GM12878 (cell line): ENCODE data around the gene SRL.
A peak's percentile ranks its signal among the peaks of the same experiment; 100 is the strongest.

Source experiments
- CTCF ChIP-seq, 3 experiments: IDR thresholded peaks in 2 of 3; conservative IDR thresholded peaks in 1 of 3; 2 replicates each; pipeline ENCODE4 v1.5.1; 2011; ENCODE audit warnings: low read depth in 3 of 3, low read length in 3 of 3, mild to moderate bottlenecking in 3 of 3, control low read depth in 2 of 3, moderate library complexity in 2 of 3, inconsistent platforms in 1 of 3, mixed read lengths in 1 of 3; ENCODE audit not compliant: control insufficient read depth in 2 of 3, insufficient read depth in 1 of 3; ENCODE audit errors: extremely low read depth in 1 of 3
- EP300 ChIP-seq, 2 experiments: fragments of 150-350 bp in 1 of 2; IDR thresholded peaks; 2 replicates each; pipeline ENCODE4 v1.6.1; 2011 to 2012; ENCODE audit warnings: low read depth in 2 of 2, low read length in 2 of 2, borderline replicate concordance in 1 of 2, improper control_type of control experiment in 1 of 2, inconsistent platforms in 1 of 2; ENCODE audit not compliant: control insufficient read depth in 1 of 2
- HDAC2 ChIP-seq: fragments of 200-600 bp; sonication (generic); IDR thresholded peaks from 2 replicates; pipeline ENCODE4 v1.6.1; 2017
- JUND ChIP-seq: IDR thresholded peaks from 2 replicates; pipeline ENCODE4 v1.6.1; 2012; ENCODE audit warnings: low read depth, mild to moderate bottlenecking, low read length, improper control_type of control experiment, moderate library complexity
- POLR2AphosphoS2 ChIP-seq: IDR thresholded peaks from 2 replicates; pipeline ENCODE4 v1.6.1; 2011; ENCODE audit warnings: low read depth, mild to moderate bottlenecking, low read length, improper control_type of control experiment, moderate library complexity
- SMARCA5 ChIP-seq: fragments of 450-650 bp; IDR thresholded peaks from 2 replicates; pipeline ENCODE4 v1.6.1; 2017; ENCODE audit warnings: mild to moderate bottlenecking
- SPI1 ChIP-seq: IDR thresholded peaks from 2 replicates; pipeline ENCODE4 v1.6.1; 2011; ENCODE audit warnings: low read depth, mild to moderate bottlenecking, low read length, moderate library complexity, borderline replicate concordance; ENCODE audit not compliant: insufficient read depth
- YY1 ChIP-seq: IDR thresholded peaks from 2 replicates; pipeline ENCODE4 v1.6.1; 2011; ENCODE audit warnings: low read depth, mild to moderate bottlenecking, low read length
- TF ChIP-seq, protein P1 (sequence below): fragments of 450-650 bp; IDR thresholded peaks from 2 replicates; pipeline ENCODE4 v1.6.1; 2018; ENCODE audit warnings: borderline replicate concordance, mild to moderate bottlenecking; ENCODE audit not compliant: partially characterized antibody
- TF ChIP-seq, protein P2 (sequence below): IDR thresholded peaks from 2 replicates; pipeline ENCODE4 v1.6.1; 2012; ENCODE audit warnings: low read length, inconsistent platforms

GRCh38 chr16:4272114-4272956 lies 30.5 kb upstream of the SRL start:
- no peak for TF ChIP-seq JUND
- no peak for TF ChIP-seq HDAC2
- 0 out of 2 replicates have a peak, but pooled peaks have one; percentile 22 for TF ChIP-seq POLR2AphosphoS2
- TF ChIP-seq, protein P1, sequence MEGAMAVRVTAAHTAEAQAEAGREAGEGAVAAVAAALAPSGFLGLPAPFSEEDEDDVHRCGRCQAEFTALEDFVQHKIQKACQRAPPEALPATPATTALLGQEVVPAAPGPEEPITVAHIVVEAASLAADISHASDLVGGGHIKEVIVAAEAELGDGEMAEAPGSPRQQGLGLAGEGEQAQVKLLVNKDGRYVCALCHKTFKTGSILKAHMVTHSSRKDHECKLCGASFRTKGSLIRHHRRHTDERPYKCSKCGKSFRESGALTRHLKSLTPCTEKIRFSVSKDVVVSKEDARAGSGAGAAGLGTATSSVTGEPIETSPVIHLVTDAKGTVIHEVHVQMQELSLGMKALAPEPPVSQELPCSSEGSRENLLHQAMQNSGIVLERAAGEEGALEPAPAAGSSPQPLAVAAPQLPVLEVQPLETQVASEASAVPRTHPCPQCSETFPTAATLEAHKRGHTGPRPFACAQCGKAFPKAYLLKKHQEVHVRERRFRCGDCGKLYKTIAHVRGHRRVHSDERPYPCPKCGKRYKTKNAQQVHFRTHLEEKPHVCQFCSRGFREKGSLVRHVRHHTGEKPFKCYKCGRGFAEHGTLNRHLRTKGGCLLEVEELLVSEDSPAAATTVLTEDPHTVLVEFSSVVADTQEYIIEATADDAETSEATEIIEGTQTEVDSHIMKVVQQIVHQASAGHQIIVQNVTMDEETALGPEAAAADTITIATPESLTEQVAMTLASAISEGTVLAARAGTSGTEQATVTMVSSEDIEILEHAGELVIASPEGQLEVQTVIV = no peak
- TF ChIP-seq YY1 = peak; percentile 56
- no peak for TF ChIP-seq CTCF (IDR thresholded peaks at IDR 0.05 in 2 of 3, conservative IDR thresholded peaks at IDR 0.05 in 1 of 3; ENCODE audit: control insufficient read depth in 2 of 3, extremely low read depth in 1 of 3, insufficient read depth in 1 of 3, low read depth in 3 of 3, low read length in 3 of 3)
- TF ChIP-seq SMARCA5 = no peak
- no peak for TF ChIP-seq EP300 (IDR thresholded peaks at IDR 0.05; ENCODE audit: borderline replicate concordance in 1 of 2, control insufficient read depth in 1 of 2, low read depth in 2 of 2, low read length in 2 of 2)
- TF ChIP-seq SPI1 = peak; percentile 69; the same call in 1 of the 2 replicates
- TF ChIP-seq, protein P2, sequence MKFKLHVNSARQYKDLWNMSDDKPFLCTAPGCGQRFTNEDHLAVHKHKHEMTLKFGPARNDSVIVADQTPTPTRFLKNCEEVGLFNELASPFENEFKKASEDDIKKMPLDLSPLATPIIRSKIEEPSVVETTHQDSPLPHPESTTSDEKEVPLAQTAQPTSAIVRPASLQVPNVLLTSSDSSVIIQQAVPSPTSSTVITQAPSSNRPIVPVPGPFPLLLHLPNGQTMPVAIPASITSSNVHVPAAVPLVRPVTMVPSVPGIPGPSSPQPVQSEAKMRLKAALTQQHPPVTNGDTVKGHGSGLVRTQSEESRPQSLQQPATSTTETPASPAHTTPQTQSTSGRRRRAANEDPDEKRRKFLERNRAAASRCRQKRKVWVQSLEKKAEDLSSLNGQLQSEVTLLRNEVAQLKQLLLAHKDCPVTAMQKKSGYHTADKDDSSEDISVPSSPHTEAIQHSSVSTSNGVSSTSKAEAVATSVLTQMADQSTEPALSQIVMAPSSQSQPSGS = no peak
